CD4-positive, alpha-beta T cell treated with Interleukin-6 for 4 hours (primary cell): ENCODE results near the gene PRRX2.

Experiments
- DNase-seq: peaks from one replicate; pipeline ENCODE4 v3.0.0-alpha.2; 2020; ENCODE audit warnings: mixed read lengths

PRRX2 gene

DNA sequence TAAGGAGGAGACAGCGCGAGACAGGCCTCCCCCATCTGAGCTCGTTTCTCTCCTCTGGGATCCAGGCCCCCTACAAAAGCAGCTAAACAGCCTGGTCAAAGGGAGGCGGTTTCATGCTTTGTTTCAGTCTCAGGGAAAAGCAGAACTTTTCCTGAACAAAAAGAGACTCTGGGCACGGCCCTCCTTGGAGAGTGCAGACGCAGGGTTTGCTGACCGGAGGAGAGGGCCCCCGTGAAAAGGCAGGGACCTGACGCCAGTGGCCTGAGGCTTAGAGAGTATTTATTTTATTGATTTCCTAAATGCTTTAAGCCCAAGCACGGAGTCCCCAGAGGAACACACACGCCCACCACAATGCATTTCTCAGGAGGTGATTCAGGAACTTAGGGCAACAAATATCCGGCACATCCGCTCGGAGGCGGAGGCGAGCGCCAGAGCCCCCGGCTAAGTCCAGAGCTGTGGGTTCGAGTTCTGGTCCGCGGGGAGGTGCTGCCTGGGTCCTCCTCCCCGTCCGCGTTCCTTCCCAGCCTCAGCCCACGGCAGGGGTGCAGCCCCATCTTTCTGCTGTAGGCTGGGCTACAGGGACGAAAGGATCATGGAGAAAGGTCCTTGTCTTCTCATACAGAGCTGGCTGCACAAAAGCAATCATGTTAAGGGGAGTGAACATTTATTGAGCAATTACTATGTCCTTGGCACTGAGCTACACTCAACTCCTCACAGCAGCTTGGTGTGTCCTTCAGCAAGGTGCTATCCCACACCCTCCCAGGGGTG lies 47.4 kb downstream of the PRRX2 start:
- DNase-seq = no peak

DNA sequence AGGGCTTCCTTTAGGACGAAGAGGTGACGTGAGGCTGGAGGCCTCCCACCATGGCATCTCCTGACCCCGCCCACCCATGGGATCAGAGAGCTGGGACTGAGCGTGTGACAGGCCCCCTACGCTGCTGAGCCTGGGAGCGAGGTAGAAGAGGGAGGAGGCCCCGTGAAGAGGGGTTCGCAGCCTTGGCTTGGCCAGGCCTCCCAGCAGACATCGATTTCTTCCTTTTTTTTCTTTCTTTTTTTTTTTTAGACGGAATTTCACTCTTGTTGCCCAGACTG lies 47.9 kb downstream of the PRRX2 start:
- no peak for DNase-seq

DNA sequence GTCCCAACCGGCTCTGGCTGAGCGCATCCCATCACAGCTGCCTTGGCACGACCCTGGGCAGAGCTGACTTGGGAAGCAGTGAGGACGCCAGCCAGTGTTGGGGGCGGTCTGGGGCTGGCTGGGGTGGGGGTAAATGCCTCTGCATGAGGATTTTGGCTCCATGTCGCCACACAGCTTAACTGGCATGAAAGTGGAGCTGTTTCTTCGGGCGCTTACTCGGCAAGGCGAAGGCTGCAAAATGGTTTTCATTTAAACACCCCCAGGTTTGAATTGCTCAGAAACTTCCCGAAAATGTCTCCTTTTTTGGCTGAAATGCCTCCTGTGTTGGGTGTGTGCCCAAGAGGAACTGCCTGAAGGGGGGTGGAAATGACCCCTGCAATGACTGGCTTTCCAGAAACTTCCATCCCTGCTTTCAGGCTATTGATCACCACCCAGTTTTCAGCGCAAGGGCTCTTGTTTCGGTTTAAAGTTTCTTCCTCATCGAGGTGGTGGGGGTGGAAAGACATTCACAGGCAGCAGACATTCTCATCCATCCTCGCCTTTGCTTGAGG lies 49.1 kb downstream of the PRRX2 start:
- DNase-seq = no peak

DNA sequence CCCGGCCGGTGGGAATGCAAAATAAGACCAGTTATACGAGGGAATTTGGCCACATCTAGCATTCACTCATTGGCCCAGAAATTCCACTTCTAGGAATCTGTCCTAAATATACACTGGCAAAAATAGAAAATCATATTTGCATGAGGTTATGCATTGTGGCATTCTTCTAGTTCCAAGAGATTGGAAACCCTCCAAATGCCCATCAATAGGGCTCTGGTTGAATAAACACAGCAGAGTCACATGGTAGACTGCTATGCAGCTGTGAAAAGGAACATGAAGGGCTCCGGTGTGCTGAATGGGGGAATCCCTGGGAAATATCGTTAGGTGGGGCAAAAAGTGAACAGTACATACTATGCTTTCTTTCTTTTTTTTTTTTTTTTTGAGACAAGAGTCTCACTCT lies 50.6 kb downstream of the PRRX2 start:
- DNase-seq = no peak

DNA sequence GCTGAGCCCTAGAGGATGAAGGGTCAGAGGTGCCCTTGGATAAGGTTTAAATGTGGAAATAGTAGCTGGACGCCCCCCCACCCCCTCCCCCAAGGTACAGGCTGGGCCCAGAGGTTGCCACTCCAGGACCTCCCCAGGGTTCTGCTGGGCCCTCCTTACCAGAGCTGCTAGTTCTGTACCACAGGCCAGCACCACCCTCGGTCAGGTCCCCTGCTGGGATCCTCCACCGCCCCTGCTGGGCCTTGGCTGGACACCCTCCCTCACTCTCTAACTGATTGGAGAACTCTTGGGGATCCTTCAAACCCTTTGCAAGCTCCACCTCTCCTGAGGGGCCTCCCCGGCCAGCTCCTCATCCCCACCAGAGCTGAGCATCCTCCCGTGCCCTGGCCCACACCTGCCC lies 52.5 kb downstream of the PRRX2 start:
- no peak for DNase-seq

DNA sequence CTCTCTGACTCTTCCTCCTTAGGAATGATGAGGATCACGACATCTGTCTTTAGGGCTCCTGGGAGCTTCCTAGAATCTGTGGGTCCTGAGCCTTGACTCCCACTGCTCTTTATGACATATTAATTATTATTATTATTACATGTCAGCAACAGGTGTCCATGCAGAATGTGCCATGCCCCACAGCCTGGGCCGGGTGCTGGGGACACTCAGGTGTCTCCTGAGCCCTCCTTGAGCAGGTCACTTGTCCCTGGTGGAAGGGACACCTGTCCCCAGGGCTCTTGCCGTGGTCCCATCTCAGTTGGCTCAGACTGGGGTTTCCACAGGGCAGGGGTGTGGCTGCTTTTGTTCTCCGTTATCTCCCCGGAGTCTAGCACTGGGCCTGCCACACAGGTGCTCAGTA lies 53.2 kb downstream of the PRRX2 start:
- no peak for DNase-seq

DNA sequence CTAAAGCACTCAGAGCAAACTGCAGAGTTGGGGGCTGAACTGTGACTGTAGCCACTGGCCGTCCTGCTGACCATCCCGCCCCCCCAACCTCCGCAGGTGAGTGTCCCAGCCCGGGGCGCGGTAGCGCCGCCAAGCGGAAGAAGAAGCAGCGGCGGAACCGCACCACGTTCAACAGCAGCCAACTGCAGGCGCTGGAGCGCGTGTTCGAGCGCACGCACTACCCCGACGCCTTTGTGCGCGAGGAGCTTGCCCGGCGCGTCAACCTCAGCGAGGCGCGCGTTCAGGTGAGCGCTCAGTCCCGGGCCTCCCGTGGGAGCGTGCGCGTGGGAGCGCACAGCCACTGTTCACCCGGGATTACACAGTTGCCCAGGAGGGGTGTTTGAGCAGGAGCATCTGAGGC lies 53.7 kb downstream of the PRRX2 start:
- no peak for DNase-seq

DNA sequence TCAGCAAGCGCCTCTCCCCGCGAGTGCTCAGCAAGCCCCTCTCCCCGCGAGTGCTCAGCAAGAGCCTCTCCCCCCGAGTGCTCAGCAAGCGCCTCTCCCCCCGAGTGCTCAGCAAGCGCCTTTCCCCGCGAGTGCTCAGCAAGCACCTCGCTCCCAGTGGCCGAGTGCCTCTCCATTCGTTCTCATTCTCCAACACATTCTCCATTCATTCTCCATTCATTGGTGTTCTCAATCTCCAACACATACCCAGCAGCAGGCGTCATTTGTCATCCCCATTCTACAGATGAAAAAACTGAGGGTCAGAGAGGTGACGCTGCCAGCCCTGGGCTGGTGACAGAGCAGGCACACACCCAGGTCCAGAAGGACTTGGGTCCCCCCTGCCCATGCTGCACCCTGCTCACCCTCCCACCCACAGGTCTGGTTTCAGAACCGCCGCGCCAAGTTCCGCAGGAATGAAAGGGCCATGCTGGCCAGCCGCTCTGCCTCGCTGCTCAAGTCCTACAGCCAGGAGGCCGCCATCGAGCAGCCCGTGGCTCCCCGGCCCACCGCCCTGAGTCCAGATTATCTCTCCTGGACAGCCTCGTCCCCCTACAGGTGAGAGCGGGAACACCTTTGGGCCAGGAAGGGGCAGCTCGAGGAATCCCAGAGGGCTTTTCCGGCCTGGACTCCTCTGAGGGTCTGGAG lies 54.9 kb downstream of the PRRX2 start:
- no peak for DNase-seq

DNA sequence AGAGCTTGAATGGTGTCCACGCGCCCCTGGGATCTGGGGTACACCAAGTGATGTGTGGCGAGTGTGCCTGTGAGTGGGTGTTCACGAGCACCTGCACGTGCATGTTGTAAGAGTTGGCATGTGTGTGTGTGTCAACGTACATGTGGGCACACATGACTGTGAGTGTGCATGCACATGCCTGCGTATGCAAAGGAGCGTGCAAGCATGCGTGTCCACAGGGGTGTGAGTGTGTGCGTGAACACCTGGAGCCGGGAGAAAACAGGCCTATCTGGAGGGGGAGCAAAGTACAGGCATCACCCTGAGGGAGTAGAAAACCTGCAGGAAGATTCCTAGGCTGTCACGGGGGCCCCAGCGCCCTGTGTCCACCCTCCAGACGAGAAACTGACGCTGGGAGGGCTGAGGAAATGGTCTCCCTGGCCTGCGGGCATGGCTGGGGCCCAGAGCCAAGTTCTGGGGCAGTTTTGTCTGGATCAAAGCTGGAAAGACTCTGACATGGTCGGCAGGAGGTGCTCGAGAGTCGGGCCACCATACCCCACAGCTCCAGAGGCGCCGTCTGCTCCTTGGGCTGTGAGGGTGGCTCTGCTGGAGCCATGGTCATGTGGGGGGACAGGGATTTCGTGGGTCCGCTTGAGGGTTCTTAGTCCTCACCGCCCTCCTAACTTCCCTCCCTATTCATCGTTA lies 55.6 kb downstream of the PRRX2 start:
- DNase-seq = no peak

DNA sequence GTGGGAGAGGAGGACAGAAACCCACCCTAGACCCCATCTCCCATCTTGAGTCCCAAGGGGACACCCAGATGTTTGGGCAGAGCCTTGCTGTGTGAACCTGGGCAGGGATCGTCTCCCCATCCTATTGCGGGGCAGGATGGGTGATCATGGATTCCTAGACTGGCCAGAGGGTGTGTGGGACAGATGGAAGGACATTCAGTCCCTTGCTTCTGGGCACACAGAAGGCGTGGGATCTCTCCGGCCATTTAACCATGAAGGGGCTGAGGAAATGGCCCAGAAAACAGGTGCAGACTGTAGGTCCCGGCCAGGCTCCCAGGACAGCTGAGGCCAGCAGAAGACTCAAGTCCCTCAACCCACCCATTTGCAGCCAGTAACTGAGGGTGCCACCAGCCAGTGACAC lies 57.5 kb downstream of the PRRX2 start:
- DNase-seq = no peak

DNA sequence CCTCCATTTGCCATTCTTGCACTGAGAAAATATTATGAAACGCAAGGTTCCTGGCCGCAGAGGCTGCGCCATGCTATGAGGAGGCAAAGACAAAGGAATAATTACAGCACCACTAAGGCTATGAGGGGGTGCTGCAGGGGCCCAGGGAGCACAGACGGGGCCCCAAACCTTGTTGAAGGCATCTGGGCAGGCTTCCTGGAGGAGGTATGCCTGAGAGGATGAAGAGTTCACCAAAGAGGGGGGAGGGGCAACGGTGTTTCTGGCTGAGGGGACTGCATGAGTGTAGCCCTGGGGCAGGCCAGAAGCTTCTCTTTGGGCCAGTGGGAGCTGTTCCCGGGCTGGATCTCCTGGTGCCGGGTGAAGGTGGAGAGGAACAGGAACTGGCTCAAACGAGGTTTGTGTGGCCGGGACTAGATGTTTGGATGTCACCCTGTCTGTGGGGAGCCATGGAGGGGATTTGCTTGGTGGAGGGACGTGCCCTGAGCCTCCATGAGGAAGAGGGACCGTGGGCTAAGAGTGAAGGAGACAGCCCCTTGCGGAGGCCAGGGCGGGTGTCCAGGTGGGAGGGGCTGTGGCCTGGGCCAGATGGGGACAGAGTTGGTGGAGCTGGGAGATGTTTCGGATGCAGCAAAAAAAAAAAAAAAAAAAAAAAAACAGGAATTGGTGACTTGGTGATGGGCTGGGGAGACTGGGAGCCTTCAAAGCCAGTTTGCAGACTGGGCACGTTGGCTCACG lies 59.2 kb downstream of the PRRX2 start:
- DNase-seq = no peak

DNA sequence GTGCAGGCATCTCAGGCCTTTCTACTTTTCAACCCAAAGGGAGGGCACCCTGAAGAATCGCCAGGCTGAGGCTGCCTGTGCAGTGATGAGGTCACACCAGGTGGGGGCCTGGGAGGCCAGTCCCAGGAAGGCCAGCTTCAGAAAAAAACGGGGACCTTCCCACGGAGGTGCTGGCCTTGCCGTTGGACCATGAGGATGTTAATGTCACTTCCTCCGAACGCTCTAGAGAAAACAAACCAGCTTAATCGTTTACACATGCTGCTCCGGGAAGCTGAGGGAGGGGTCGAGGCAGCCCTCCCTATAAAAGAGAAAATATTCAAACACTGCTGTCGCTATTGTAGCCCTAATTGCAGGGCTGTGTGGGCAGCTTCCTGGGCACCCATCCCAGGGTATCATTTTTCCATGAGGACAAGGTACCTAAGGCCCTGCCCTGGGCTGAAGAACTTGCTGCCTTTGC lies 60.4 kb downstream of the PRRX2 start:
- no peak for DNase-seq

DNA sequence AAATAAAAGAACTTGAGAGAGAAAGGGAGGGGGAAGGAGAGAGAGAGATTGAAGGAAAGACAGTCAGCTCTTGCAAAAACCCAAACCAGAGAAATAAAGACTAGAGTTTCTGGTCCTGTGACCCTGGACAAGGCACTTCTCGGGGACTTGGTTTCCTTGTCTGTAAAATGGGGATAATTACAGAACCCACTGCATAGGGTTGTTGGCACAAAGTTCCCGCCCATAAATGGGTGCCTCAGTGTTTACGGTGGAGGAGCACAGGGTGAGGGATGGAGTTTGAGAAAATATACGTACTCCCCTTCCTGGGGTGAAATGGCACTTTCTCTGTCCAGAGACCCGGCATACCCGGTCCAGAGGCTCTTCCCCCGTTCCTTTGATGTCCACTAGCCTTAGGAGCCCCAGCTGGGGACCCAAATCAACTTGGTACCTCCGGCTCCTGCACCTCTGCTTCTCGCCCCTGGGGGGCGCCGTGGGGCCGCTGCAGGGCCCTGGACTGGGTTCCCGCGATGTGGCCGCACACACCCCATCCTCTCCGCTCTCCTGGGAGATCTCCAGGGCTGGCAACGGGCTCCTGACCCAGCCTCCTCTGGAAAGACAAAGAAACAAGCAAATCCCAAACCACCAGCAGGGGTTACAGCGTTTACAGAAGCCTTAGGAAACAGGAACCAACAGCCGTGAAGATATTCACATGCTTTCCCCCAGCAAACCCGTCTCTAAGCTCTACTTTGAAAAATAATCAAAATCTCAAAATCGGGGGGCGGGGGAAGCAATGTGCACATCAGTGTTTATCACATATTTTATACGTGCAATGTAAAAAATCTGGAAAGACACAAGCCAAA lies 61.1 kb downstream of the PRRX2 start:
- DNase-seq = peak; percentile 67

DNA sequence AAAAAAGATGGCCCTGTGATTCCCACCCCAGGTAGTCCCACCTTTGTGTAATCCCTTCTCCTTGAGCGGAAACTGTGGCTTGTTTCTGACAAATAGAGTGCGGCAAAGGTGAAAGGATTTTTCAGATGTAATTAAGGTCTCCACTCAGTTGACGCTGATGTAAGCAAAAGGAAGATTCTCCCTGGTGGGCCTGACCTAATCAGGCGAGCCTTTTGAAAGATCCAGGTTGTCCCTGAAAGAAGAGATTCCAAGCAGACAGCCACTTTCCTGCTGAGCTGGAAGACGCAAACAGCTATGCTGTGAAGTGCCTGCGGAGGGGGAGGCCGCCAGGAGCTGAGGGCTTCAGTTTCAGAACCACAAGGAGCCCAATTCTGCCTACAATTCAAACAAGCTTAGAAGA lies 63.3 kb downstream of the PRRX2 start:
- no peak for DNase-seq

DNA sequence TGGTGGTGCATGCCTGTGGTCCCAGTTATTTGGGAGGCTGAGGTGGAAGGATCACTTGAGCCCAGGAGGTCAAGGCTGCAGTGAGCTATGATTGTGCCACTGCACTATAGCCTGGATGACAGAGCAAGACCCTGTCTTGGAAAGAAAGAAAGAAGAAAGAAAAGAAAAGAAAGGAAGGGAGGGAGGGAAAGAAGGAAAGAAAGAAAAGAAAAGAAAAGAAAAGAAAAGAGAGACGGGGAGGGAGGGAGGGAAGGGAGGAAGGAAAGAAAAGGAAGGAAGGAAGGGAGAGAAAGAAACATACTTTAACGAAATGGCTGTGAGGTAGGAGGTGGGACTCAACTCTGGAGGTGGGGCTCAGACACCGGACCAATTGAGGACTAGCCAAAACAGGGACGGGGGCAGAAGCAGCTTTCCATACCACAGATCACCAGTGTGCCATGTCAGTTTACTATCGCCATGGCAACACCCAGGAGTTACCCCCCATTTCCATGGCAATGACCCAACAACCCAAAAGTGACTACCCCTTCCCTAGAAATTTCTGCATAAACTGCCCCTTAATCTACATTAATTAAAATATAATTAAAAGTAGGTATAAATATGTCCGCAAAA lies 66.1 kb downstream of the PRRX2 start:
- no peak for DNase-seq

DNA sequence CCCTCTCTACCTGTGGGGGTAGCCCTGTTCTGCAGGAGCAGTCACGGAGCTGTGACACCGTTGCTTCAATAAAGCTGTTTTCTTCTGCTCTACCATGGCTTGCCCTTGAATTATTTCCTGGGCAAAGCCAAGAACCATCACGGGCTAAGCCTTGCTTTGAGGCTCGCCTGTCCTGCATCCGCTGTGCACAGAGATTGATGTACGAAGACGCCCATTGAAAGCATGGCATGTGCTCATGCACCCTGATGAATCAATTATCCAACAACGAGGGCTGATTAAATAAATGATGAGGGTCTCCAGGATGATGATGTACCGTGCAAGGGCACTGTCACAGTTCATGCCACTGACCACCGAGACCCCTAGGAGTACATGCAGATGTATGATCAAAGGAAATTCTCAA lies 66.7 kb downstream of the PRRX2 start:
- no peak for DNase-seq

DNA sequence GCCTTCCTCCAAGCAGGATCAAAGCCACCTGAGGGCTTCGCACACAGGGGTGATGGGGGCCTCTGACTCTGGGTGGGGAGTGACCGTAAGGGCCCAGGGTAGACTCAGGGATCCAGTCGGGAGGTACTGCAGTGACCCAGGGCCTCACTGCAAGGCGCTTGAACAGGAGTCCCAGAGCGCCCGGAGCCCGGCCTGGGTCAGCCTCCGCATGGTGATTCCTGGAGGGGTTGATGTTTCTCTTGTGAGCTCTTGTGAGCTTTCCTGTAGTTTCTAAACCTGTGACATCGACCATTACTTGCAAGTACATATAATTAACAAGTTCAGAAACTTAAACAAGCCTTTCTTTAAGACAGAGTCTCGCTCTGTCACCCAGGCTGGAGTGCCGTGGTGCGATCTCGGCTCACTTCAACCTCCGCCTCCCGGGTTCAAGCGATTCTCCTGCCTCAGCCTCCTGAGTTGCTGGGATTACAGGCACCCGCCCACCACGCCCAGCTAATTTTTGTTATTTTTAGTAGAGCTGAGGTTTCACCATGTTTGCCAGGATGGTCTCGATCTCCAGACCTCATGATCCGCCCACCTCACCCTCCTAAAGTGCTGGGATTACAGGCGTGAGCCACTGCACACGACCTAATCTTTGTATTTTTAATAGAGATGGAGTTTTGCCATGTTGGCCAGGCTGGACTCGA lies 67.6 kb downstream of the PRRX2 start:
- DNase-seq = no peak

DNA sequence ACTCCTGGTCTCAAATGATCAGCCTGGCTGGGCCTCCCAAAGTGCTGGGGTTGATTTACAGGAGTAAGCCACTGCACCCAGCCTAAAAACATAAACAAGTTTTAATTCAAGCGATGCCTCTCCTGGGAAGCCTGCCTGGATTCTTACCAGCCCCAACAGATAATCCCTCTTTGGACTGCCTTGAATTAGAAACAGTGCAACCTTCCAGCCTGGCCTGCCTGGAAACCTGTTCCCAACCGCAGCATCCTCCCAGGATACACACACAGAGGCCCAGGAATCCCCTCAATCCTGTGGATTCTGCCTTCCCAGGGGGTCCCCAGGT lies 68.1 kb downstream of the PRRX2 start:
- no peak for DNase-seq

DNA sequence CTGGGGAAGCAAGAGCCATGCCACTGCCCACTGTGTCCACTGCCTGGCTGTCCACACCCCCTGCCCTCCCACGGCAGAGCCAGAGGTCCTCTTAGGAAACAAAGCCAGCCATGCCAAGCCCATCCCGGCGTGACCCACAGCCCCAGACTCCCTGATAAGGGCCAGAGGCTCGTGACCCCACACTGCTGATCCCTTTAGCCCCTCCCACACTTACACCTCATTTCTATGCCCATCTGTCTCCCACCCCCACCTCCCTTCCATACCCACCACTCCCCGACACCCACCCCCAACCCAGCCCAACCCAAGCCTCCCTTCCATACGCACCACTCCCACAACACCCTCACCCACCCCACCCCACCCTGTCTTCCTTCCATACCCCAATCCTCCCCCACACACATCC lies 70.1 kb downstream of the PRRX2 start:
- DNase-seq = no peak

DNA sequence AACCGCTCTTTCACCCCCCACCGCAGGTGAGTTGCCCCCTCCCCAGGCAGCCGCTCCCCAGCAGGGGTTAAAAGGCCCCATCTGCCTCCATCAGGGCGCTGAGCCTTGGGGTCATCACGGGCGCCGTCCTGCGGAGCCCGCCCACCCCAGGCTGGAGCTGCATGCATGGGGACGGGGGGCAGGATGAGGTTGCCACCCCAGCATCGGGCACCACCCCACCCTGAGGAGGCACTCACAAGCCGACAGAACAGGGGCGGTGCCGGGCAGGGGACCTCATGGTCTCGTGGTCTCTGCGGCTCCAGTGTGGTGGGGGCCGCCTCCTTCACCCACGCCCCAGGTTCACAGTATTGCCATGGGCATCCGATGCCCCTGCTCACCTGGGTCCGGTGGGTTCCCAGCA lies 70.9 kb downstream of the PRRX2 start:
- DNase-seq = no peak

DNA sequence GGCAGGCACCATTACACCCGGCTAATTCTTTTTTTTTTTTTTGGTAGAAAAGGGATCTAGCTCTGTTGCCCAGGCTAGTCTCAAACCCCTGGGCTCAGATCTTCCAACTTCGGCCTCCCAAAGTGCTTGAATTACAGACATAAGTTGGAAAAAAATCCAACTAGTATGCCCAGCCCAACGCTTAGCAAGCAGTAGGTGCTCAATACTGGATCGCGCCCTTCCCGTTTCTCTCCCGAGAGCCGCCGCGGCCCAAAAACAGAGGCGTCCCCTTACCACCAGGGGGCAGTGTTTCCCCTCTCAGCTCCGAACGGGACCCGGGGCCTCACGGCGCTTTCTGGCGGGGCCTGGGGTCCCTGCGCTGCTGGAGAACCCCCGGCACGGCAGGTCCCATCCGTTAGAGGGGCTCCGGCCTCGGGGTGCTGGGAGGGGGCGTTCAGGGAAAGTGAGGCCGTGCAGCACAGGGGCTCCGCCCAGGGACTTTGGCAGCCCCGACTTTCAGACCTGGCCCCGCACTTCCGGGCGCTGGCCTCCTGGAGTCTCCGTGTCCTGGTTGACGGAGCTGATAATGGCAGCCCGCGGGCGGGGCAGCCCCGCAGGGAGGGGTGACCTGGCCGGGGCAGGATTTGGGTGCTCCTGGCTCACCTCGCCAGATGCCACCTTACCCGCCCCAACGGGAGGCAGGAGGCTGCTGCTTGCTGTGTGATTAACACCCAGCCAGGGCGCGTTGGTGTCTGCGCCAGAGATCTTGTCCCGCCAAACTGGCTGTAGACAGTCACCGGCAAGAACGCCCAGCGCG lies 72.2 kb downstream of the PRRX2 start:
- DNase-seq = peak; percentile 91
